Amygdala (tissue), 56 donors: ENCODE measurements around the gene EPHA6.
"Not testable (repeated sequence)": the region's sequence is repeated elsewhere in the genome, so short reads cannot be mapped to it uniquely, and the experiment has no call there.

ENCODE experiments used
- DNase-seq, 56 donors: peaks; one replicate each; lab custom pipeline; 2025; lab: John Stamatoyannopoulos, UW

Gene EPHA6

GRCh38 chr3:97550408-97550807 is 736.0 kb downstream of the EPHA6 start:
- DNase-seq: no peak

DNA sequence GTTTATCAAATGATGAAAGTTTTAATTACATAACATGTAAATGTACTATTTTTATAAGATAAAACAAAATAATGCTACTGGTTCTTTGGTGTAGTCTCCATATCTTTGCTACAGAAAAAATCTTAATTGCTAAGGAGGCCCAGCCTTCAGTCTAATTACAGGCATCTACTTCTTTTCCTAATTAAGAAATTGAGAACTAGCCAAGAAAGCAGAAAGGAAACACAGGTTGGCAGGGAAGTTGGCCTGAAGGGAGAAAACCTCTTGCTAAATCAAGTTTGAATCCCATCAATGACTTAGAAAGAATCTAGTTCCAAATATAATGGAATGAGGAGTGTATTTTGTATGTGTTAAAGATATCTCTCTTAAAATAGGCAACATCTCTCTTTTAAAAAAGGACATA is 737.8 kb downstream of the EPHA6 start:
- DNase-seq: no peak

DNA sequence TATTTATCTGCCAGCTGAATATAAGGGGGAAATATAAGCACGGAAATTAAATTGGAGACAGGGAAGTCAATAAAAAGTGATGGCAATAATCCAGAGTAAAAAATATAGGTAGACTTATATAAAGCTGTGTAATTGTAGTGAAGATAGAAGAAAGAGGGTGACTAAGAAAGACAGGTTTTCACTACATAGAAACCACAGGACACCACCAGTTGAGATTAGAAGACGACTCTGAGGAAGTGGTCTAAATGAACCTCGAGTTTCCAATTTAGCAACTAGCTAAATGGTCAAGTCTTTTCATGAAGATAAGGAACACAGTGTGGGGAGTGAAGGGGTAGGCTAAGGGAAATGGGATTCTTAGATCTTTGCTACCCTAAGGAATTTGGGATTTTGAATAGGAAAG is 761.3 kb downstream of the EPHA6 start:
- no peak for DNase-seq

DNA sequence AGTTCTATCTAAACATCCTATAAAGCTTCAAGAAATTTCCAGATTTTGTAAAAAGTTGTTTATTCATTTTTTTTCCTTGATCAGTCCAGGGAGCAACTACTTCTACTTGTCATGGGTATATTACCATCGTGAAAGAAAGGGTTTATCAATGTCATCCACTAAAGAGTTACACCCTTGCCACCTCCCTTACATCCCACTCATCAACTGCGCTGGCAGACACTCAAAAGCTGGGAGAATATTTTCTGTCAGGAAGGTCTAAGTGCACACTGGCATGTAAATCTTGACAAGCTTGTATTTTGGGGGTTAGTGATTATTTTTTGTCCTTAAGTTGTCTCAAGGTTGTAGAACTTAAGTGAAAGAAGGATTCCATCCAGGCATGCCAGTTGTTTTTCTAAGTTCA is 761.8 kb downstream of the EPHA6 start:
- no peak for DNase-seq

- no peak for DNase-seq
These were observed 765.0 kb downstream of the EPHA6 start for GRCh38 chr3:97579365-97579764.

DNA sequence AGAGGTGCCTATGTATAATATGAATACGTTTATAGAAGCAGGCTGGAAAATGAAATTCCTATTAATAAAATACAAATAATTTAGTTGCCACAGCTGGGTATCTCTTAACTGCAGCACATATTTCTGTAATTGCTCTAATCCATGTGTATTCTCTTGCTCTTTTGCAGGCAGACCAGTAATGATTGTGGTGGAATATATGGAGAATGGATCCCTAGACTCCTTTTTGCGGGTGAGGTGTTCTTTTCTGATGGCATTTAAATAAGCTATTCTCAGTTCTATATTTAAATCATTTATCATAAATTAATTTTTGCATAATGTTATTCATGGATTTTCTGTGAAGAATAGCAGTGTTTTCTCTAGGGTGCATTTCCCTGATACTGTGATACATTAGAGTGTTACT is 796.2 kb downstream of the EPHA6 start:
- no peak for DNase-seq

DNA sequence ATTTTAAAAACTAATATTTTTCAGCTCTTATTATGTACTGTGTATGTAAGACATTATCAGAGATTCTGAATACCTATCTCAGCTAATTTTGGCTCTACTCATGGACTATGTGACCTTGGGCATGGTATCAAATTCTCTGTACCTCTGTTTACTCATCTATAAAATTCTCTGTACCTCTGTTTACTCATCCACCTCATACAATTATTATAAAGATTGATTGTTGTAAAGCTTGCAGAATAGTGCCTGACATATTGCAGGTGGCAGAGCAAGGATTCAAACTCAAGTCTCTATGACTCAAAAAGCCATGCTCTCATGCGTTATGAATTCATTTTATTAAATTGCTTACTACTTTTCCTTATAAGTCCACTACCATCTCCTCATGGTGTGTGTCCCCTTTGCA is 798.2 kb downstream of the EPHA6 start:
- DNase-seq: no peak

DNA sequence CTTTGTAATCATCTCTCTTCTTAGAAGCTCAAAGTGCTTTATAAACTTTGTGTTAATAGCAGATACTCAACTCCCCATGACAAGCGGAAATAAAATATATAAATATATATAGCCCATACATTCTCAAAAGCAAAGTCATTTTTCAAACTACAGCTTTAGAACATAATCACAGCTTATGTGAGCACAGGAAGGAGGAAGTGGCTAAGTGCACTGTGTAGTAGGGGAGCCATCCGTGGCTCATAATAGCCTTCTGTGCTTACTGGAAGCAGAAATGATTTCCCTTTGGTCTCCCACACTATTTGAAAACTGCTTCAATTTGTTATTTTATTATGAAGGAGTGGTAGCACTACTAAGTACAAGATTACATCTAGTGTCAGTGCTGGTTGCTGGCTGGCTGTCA is 798.7 kb downstream of the EPHA6 start:
- no peak for DNase-seq

DNA sequence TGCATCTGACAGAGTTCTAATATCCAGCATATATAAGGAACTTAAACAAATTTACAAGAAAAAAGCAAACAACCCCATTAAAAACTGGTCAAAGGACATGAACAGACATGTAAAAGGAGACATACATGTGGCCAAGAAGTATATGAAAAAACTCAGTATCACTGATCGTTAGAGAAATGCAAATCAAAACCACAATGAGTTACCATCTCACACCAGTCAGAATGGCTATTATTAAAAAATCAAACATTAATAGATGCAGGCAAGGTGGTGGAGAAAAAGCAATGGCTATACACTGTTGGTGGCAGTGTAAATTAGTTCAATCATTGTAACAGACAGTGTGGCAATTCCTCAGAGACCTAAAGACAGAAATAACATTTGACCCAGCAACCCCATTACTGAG is 806.1 kb downstream of the EPHA6 start:
- DNase-seq: not testable (repeated sequence)

- no peak for DNase-seq
These were observed 822.1 kb downstream of the EPHA6 start for GRCh38 chr3:97636465-97636864.

DNA sequence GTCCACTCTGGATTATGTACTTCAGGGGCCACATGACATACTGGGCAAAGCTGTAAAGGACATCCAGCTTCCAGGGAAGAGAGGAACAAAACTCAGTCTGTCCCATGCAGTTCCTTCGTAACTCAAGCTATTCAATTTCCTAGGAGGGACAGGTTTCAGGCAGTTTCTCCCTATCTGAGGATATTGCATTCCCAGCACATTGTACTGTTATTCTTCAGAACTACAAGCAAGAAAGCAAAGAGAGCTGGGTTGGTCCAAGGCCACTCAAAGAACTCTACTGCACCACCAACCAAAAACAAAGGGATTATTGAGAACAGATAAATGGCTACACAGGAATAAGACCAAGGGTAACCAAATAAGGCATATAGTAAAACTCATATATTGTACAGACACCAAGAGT is 832.5 kb downstream of the EPHA6 start:
- peak in 1 of 56 donors; percentile 3 for DNase-seq

- no peak for DNase-seq
These were observed 833.1 kb downstream of the EPHA6 start for GRCh38 chr3:97647441-97647982.

- no peak for DNase-seq
These were observed 841.6 kb downstream of the EPHA6 start for GRCh38 chr3:97655971-97656370.

DNA sequence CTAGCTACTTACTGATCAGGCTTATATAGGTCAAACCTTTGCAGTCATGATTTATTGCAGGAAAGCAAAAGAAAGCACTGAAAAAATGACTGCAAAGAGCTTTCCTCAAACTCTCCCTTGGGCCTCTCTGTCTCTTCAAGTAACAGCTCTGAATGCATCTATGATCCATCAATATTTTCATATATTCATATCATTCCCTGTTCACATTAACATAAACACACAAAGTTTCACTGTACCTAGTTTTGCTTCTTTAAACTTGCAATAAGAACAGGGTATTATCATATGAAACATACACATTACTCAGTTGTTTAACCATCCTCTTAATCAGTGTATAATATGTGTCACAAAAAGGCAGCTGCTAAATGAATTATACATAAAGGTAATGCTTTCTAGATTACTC is 842.2 kb downstream of the EPHA6 start:
- DNase-seq: no peak

GRCh38 chr3:97658668-97659285 is 844.4 kb downstream of the EPHA6 start:
- no peak for DNase-seq

DNA sequence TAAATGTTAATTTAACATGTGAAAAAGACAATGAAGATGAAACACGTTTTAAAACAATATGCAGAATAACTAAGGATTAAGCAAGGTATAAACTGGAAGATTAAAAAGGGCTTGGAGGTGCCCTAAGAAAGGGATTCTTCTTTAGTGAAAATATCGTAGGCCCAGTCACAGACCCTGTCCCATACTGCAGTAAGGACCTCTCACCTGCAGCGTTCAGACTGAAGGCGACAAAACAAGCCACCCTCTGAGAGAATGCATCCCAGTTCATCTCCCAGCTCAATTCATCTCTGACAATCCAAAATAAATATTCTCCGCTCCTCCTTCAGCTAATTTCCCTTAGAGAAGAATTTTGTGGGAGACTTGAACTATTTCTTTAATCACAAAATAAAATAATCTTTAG is 847.9 kb downstream of the EPHA6 start:
- no peak for DNase-seq

DNA sequence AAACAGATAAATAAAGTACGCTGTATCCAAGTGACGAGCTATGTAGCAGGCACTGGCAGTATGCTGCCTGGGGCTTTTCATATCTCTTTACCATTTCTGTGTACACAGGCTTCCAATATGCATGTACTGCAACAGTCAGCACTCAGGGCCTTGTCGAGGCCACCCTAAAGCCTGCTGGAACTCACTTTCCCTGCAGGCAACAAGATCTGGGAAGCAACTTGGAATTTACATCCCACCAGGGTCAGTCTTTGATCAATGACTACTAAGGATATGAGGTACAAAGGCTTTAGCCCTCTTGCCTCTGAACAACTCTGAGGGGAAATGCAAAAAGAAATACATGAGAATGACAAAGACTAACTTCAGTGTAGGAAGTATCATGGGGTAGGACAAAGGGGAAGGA is 848.4 kb downstream of the EPHA6 start:
- no peak for DNase-seq

DNA sequence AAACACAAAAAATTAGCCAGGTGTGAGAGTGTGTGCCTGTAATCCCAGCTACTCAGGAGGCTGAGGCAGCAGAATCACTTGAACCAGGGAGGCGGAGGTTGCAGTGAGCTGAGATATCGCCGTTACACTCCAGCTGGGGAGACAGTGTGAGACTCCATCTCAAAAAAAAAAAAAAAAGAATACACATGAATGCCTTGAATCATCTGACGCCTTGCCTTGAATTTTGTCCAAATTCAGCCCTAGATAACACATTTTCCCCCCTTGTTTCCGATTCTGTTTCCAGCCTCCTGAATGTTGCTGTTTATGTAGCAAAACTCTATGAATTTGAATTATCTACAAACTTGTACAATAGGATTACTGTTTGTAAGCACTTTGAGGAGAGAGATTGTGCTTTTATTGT is 851.5 kb downstream of the EPHA6 start:
- DNase-seq: no peak

GRCh38 chr3:97670952-97671351 is 856.6 kb downstream of the EPHA6 start:
- DNase-seq: no peak

- no peak for DNase-seq
These were observed 859.1 kb downstream of the EPHA6 start for GRCh38 chr3:97673357-97673997.

GRCh38 chr3:97674461-97674860 is 860.1 kb downstream of the EPHA6 start:
- DNase-seq: no peak

DNA sequence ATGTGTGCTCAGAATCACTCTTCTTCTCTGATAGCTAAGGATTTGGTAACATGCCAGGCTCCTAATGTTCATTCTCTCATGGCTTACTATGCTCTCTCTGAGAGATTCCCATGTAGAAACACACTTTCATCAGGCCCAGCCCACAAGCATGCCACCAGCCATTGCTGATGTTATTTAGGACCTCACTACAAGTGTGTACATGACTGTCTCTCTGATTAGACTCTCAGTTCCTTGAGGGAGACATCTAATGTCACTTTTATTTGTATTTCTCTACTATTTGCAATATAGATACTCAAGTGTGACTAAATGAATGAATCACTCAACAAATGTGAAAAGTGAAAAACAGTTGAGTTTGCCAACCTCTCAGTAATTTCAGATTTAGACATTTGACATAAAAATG is 865.8 kb downstream of the EPHA6 start:
- DNase-seq: no peak

- no peak for DNase-seq
These were observed 866.3 kb downstream of the EPHA6 start for GRCh38 chr3:97680696-97681095.
